Measurements from ENCODE around the gene BCL3.

Gene BCL3

GRCh38 chr19:44728178-44728577 lies 20.3 kb upstream of the BCL3 start:
- Histone ChIP-seq H2AFZ (ENCODE audit: low read length) (no peak overlapping the region), H3K4me3 (ENCODE audit: low read depth, low read length, poor library complexity, severe bottlenecking) (no peak overlapping the region)
- TF ChIP-seq EZH2 (IDR thresholded peaks at IDR 0.05; ENCODE audit: borderline replicate concordance, low read length): no peak
- no peak for TF ChIP-seq CTCF (IDR thresholded peaks at IDR 0.05; ENCODE audit: low read length)

GRCh38 chr19:44729516-44730033 lies 18.9 kb upstream of the BCL3 start:
- H3K4me3 ChIP-seq (ENCODE audit: low read depth, low read length, poor library complexity, severe bottlenecking): no peak overlapping the region
- H3K4me2 ChIP-seq (ENCODE audit: low read length): no peak overlapping the region
- H3K4me1 ChIP-seq (ENCODE audit: insufficient read depth, low read length, severe bottlenecking): peaks cover 5% of the 10 kb centered on the region
- H3K36me3 ChIP-seq (ENCODE audit: insufficient read depth, low read length): no peaks in the 10 kb centered on the region
- H2AFZ ChIP-seq (ENCODE audit: low read length): no peak overlapping the region
- peaks cover 5% of the 10 kb centered on the region; the same call in 1 of the 2 replicates for H3K27me3 ChIP-seq (ENCODE audit: insufficient read depth, low read length)
- H3K9ac ChIP-seq (ENCODE audit: low read length): no peak overlapping the region
- no peak overlapping the region for H3K27ac ChIP-seq (ENCODE audit: low read depth, low read length, poor library complexity, severe bottlenecking)
- H3K9me3 ChIP-seq (ENCODE audit: low read length): no peaks in the 10 kb centered on the region
- H4K20me1 ChIP-seq (ENCODE audit: insufficient read depth, low read length): no peaks in the 10 kb centered on the region
- no peaks in the 10 kb centered on the region for H3K9me2 ChIP-seq (ENCODE audit: low read depth, low read length)
- no peak for TF ChIP-seq EZH2 (IDR thresholded peaks at IDR 0.05; ENCODE audit: borderline replicate concordance, low read length)
- TF ChIP-seq CTCF (IDR thresholded peaks at IDR 0.05; ENCODE audit: low read length): no peak
- no peaks in the 10 kb centered on the region for H3K79me2 ChIP-seq (ENCODE audit: insufficient read depth, low read length)
- no peaks in the 10 kb centered on the region for H3F3A ChIP-seq (ENCODE audit: insufficient read depth, low read length)

More at GRCh38 chr19:44728178-44728577, 20.3 kb upstream of the BCL3 start:
- Histone ChIP-seq H3K79me2 (ENCODE audit: insufficient read depth, low read length) (no peaks in the 10 kb centered on the region), H3K27ac (ENCODE audit: low read depth, low read length, poor library complexity, severe bottlenecking) (no peak overlapping the region), H3K9me2 (ENCODE audit: low read depth, low read length) (no peaks in the 10 kb centered on the region), H3K4me2 (ENCODE audit: low read length) (no peak overlapping the region), H3K4me1 (ENCODE audit: insufficient read depth, low read length, severe bottlenecking) (peaks cover 5% of the 10 kb centered on the region), H4K20me1 (ENCODE audit: insufficient read depth, low read length) (no peaks in the 10 kb centered on the region), H3K9ac (ENCODE audit: low read length) (no peak overlapping the region), H3K9me3 (ENCODE audit: low read length) (no peaks in the 10 kb centered on the region), H3F3A (ENCODE audit: insufficient read depth, low read length) (no peaks in the 10 kb centered on the region), H3K36me3 (ENCODE audit: insufficient read depth, low read length) (no peaks in the 10 kb centered on the region), H3K27me3 (ENCODE audit: insufficient read depth, low read length) (peaks cover 5% of the 10 kb centered on the region; the same call in 1 of the 2 replicates)

- H3K4me3 ChIP-seq (ENCODE audit: low read depth, low read length, poor library complexity, severe bottlenecking): no peak overlapping the region
- H3K4me2 ChIP-seq (ENCODE audit: low read length): no peak overlapping the region
- no peaks in the 10 kb centered on the region for H3K36me3 ChIP-seq (ENCODE audit: insufficient read depth, low read length)
- H3K79me2 ChIP-seq (ENCODE audit: insufficient read depth, low read length): no peaks in the 10 kb centered on the region
- no peak overlapping the region for H3K9ac ChIP-seq (ENCODE audit: low read length)
- H3K9me3 ChIP-seq (ENCODE audit: low read length): no peaks in the 10 kb centered on the region
- no peaks in the 10 kb centered on the region for H3K9me2 ChIP-seq (ENCODE audit: low read depth, low read length)
- peaks cover 5% of the 10 kb centered on the region; the same call in 1 of the 2 replicates for H3K27me3 ChIP-seq (ENCODE audit: insufficient read depth, low read length)
- no peaks in the 10 kb centered on the region for H3F3A ChIP-seq (ENCODE audit: insufficient read depth, low read length)
- no peaks in the 10 kb centered on the region for H4K20me1 ChIP-seq (ENCODE audit: insufficient read depth, low read length)
- TF ChIP-seq CTCF (IDR thresholded peaks at IDR 0.05; ENCODE audit: low read length) (no peak), EZH2 (IDR thresholded peaks at IDR 0.05; ENCODE audit: borderline replicate concordance, low read length) (no peak)
- H3K27ac ChIP-seq (ENCODE audit: low read depth, low read length, poor library complexity, severe bottlenecking): no peak overlapping the region
- peaks cover 5% of the 10 kb centered on the region for H3K4me1 ChIP-seq (ENCODE audit: insufficient read depth, low read length, severe bottlenecking)
- H2AFZ ChIP-seq (ENCODE audit: low read length): no peak overlapping the region
Measured at GRCh38 chr19:44731081-44731480, 17.4 kb upstream of the BCL3 start.
